ENCODE data around the gene RETREG1.
A peak's percentile ranks its signal among the peaks of the same experiment; 100 is the strongest.

Gene RETREG1

GRCh38 chr5:16540421-16540820 lies 76.4 kb downstream of the RETREG1 start:
- no peaks in the 10 kb centered on the region for H3K36me3 ChIP-seq
- no peak overlapping the region for H3K27ac ChIP-seq
- H3K9me3 ChIP-seq (ENCODE audit: severe bottlenecking), result peaks cover 3% of the 10 kb centered on the region
- no peak for DNase-seq
- H3K27me3 ChIP-seq (ENCODE audit: insufficient read depth, low read depth, severe bottlenecking), result no peaks in the 10 kb centered on the region
- no peak for TF ChIP-seq CTCF (IDR thresholded peaks at IDR 0.05; ENCODE audit: low read depth, low read length)
- H3K4me3 ChIP-seq (ENCODE audit: low read depth, low read length), result no peak overlapping the region

- H3K9me3 ChIP-seq (ENCODE audit: severe bottlenecking), result peaks cover 3% of the 10 kb centered on the region
- no peak overlapping the region for H3K4me3 ChIP-seq (ENCODE audit: low read depth, low read length)
- peak overlapping the region; percentile 1; the same call in 1 of the 2 replicates for H3K27ac ChIP-seq
- H3K36me3 ChIP-seq, result no peaks in the 10 kb centered on the region
- no peaks in the 10 kb centered on the region for H3K27me3 ChIP-seq (ENCODE audit: insufficient read depth, low read depth, severe bottlenecking)
- no peak for DNase-seq
- no peak for TF ChIP-seq CTCF (IDR thresholded peaks at IDR 0.05; ENCODE audit: low read depth, low read length)
Observed at GRCh38 chr5:16539169-16539666, 77.6 kb downstream of the RETREG1 start.

- Histone ChIP-seq H3K27me3 (ENCODE audit: insufficient read depth, low read depth, severe bottlenecking) (no peaks in the 10 kb centered on the region), H3K36me3 (no peaks in the 10 kb centered on the region), H3K4me3 (ENCODE audit: low read depth, low read length) (no peak overlapping the region), H3K9me3 (ENCODE audit: severe bottlenecking) (peaks cover 3% of the 10 kb centered on the region), H3K27ac (peak overlapping the region; percentile 47)
- peak; percentile 82 for DNase-seq
- TF ChIP-seq CTCF (IDR thresholded peaks at IDR 0.05; ENCODE audit: low read depth, low read length), result no peak
Observed at GRCh38 chr5:16538006-16538405, 78.8 kb downstream of the RETREG1 start.

- Histone ChIP-seq H3K27ac (no peak overlapping the region), H3K4me3 (ENCODE audit: low read depth, low read length) (no peak overlapping the region), H3K9me3 (ENCODE audit: severe bottlenecking) (peaks cover 3% of the 10 kb centered on the region), H3K36me3 (no peaks in the 10 kb centered on the region), H3K27me3 (ENCODE audit: insufficient read depth, low read depth, severe bottlenecking) (no peaks in the 10 kb centered on the region)
- no peak for TF ChIP-seq CTCF (IDR thresholded peaks at IDR 0.05; ENCODE audit: low read depth, low read length)
- DNase-seq, result no peak
Observed at GRCh38 chr5:16536818-16537217, 80.0 kb downstream of the RETREG1 start.

- Histone ChIP-seq H3K4me3 (ENCODE audit: low read depth, low read length) (no peak overlapping the region), H3K27ac (no peak overlapping the region), H3K27me3 (ENCODE audit: insufficient read depth, low read depth, severe bottlenecking) (no peaks in the 10 kb centered on the region), H3K36me3 (no peaks in the 10 kb centered on the region), H3K9me3 (ENCODE audit: severe bottlenecking) (peaks cover 3% of the 10 kb centered on the region)
- DNase-seq, result no peak
- no peak for TF ChIP-seq CTCF (IDR thresholded peaks at IDR 0.05; ENCODE audit: low read depth, low read length)
Observed at GRCh38 chr5:16536246-16536645, 80.6 kb downstream of the RETREG1 start.

GRCh38 chr5:16534280-16534679 lies 82.5 kb downstream of the RETREG1 start:
- DNase-seq, result no peak
- no peak for TF ChIP-seq CTCF (IDR thresholded peaks at IDR 0.05; ENCODE audit: low read depth, low read length)
- Histone ChIP-seq H3K4me3 (ENCODE audit: low read depth, low read length) (no peak overlapping the region), H3K9me3 (ENCODE audit: severe bottlenecking) (peaks cover 3% of the 10 kb centered on the region), H3K27ac (no peak overlapping the region), H3K27me3 (ENCODE audit: insufficient read depth, low read depth, severe bottlenecking) (no peaks in the 10 kb centered on the region), H3K36me3 (no peaks in the 10 kb centered on the region)

All from WERI-Rb-1 (cell line).